ENCODE data around the gene MALL. TPM values are rescaled to one million over a fixed set of nuclear protein-coding genes. Genes with fewer than 3 reads are reported as not detected.
"Not testable (repeated sequence)": the region's sequence is repeated elsewhere in the genome, so short reads cannot be mapped to it uniquely, and the experiment has no call there.

The MALL gene
- total RNA-seq, 1 donor from 2014 or later: not detected

DNA sequence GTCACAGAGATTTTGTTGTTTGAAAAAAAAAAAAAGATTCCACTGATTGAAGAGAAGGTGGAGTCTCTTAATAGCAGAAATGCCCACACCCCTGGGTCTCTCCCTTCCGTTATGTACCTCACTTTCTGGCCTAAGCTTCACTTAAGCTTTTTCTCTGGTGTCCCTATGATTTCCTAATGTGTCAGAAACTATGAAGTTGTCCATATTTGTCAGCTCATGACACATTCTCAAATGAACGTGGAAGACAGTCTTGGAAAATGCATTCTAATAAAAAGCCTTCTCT lies 5.4 kb upstream of the MALL start:
- intact Hi-C loops (cut with micrococcal nuclease): no loop called here

- intact Hi-C loops (cut with micrococcal nuclease): no loop called here
Measured at GRCh38 chr2:110120171-110121051, 4.8 kb upstream of the MALL start.

GRCh38 chr2:110116033-110116710 lies 550 bp upstream of the MALL start:
- intact Hi-C loops (cut with micrococcal nuclease): no loop called here

GRCh38 chr2:110114831-110115255 lies 779 bp downstream of the MALL start:
- intact Hi-C loops (cut with micrococcal nuclease): no loop called here

- intact Hi-C loops (cut with micrococcal nuclease): no loop called here
Measured at GRCh38 chr2:110113961-110114591, 1.5 kb downstream of the MALL start.

- intact Hi-C loops (cut with micrococcal nuclease): not testable (repeated sequence)
Measured at GRCh38 chr2:110108291-110108690, 7.3 kb downstream of the MALL start.

DNA sequence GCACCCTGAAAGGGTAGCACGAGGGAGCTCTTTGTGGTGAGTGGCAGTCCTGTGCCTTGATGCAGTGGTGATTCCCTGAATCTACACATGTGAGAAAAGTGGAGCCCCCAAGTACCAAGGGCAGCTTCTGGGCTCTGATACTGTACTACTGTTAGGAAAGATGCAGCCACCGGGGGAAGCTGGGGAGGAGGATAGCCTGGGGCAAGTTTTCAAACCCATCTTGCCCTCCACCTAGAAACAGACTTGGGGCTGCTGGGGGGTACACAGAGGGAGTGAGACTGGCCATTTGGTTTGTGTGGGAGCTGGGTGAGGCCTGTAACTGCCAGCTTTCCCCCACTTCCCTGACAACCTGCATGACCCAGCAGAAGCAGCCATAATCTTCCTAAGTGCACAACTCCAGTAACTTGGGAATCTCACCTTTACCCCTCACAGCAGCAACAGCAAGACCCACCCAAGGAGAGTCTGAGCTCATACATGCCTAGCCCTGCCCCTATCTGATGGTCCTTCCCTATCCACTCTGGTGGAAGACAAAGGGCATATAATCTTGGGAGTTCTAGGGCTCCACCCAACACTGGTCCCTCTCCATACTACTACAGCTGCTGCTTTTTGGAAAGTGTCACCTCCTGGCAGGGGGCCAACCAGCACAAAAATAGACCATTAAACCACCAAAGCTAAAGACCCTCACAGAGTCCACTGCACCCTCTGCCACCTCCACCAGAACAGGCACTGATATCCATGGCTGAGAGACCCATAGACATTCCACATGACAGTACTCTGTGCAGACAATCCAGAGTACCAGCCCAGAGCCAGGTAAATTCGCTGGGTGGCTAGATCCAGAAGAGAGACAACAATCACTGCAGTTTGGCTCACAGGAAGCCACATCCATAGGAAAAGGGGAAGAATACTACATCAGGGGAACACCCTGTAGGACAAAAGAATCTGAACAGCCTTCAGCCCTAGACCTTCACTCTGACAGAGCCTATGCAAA lies 8.2 kb downstream of the MALL start:
- intact Hi-C loops (cut with micrococcal nuclease): no loop called here

GRCh38 chr2:110106642-110107041 lies 9.0 kb downstream of the MALL start:
- intact Hi-C loops (cut with micrococcal nuclease): no loop called here

- intact Hi-C loops (cut with micrococcal nuclease): no loop called here
Measured at GRCh38 chr2:110105608-110106467, 9.8 kb downstream of the MALL start.

- intact Hi-C loops (cut with micrococcal nuclease): no loop called here
Measured at GRCh38 chr2:110105183-110105582, 10.4 kb downstream of the MALL start.

GRCh38 chr2:110104025-110104771 lies 11.4 kb downstream of the MALL start:
- intact Hi-C loops (cut with micrococcal nuclease): no loop called here

DNA sequence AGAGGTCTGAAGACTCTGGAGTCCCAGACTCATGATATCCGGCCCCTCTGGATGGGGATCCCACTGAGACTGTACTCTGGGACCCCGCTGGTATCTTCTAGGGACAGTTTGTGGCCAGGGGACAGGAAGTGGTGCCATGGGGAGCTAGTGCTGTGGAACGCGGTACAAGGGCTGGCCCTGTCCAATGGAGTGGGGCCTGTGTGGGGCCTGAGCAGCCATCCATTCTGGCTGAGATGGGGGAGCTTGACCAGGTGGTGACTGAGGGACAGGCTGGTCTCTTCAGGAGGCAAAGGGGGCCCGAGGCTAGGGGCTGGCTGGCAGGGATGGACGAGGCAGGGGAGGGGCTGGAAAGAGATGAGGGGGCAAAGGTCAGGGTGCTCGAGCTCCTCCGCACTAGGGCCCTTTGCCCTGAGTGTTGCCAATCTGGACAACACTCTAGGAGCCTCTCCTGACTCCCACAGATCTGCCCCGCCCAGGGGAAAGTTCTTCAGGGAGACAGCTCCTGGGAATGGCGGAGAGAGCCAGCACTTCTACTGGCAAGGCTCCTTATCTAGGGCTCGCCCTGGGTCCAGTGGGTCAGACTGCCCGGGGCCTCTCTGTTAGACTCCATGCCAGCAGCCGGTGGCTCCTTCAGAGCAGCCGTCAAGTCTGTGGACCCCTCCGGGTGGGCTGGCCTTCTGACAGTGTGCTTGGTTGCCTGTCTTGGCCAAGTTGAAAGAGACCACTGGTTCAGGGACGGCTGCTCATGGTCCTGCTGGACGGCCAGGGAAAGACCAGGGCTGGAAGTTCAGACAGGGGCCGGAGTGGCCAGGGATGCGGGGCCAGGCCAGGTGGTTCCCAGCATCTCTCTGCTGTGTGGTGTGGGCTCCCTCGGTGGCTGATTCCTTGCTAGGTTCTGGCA lies 12.3 kb downstream of the MALL start:
- intact Hi-C loops (cut with micrococcal nuclease): no loop called here

- intact Hi-C loops (cut with micrococcal nuclease): no loop called here
Measured at GRCh38 chr2:110101901-110102803, 13.5 kb downstream of the MALL start.

DNA sequence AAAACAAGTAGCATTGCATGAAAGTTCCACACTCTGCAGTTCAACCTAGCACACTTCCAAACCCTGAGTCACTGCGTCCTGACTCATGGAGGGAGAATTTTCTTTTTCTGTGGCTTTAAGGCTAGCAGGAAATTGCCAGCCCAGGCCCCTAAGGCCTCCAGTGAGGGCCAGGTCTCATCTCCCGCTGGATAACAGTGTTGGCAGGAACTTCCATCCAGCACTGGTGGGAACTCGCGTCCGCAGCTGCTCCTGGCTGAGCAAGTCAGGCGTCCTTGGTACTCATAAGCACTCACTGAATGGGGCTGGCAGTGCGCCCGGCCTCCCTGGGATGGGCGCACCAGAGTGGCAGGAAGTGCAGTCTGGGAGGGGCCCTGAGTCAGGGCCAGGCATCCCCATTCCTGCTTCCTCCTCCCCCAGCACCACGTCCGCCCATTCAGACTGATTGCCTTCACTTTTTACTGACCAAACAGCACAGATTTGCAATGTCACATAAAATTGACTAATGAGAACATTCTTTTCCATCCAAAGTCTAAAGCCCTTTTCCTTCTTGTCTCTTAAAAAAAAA lies 14.3 kb downstream of the MALL start:
- intact Hi-C loops (cut with micrococcal nuclease): no loop called here

DNA sequence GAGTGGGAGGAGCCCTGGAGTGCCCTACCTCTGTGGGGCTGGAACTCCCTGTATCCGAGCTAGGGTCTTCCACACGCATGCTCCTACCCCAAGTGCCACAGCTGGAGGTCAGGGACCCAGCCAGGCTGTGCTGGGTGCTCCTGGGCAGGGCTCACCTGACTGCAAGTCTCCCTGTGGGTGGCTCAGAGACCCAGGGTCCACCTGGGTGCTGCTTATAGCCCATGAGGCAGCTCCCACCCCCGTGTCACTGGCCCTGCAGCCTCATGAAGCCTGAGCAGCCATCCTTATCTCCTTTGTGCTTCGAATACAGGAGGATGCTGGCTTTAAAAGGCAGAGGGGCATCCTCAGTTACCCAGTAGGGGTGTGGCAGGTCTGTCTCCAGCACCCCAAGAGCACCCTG lies 14.7 kb downstream of the MALL start:
- intact Hi-C loops (cut with micrococcal nuclease): not testable (repeated sequence)

GRCh38 chr2:110100480-110100879 lies 15.1 kb downstream of the MALL start:
- intact Hi-C loops (cut with micrococcal nuclease): no loop called here
